PC-3 (cell line): ENCODE measurements around the gene TMEM45A.

Source experiments
- CTCF ChIP-seq: fragments of 300-600 bp; sonication (generic); conservative IDR thresholded peaks from 2 replicates; pipeline ENCODE4 v1.5.1; 2017; ENCODE audit warnings: antibody characterized with exemption, low read depth, mild to moderate bottlenecking, low read length
- EZH2 ChIP-seq: fragments of 300-600 bp; sonication (generic); IDR thresholded peaks from one replicate; pipeline ENCODE4 v1.6.1; 2017; ENCODE audit warnings: antibody characterized with exemption, mild to moderate bottlenecking, low read length; ENCODE audit not compliant: unreplicated experiment

GRCh38 chr3:100558233-100558632, 65.8 kb downstream of the TMEM45A start:
- TF ChIP-seq CTCF (no peak), EZH2 (no peak)
